Lung (tissue), 12 donors: ENCODE measurements around the gene PCMT1. TPM values are rescaled to one million over a fixed set of nuclear protein-coding genes. Genes with fewer than 3 reads are reported as not detected.
A peak's percentile ranks its signal among the peaks of the same experiment; 100 is the strongest.
"Not testable (repeated sequence)": the region's sequence is repeated elsewhere in the genome, so short reads cannot be mapped to it uniquely, and the experiment has no call there.

Experiments
- ATAC-seq: fragments of 200-7000 bp; cut with Tn5 transposase; one replicate; pipeline ENCODE4 v1.9.1; 2020; ENCODE audit warnings: moderate number of reproducible peaks; ENCODE audit not compliant: insufficient read depth, low FRiP score
- DNase-seq, 3 donors: peaks; one replicate each; pipeline ENCODE4 v3.0.0-alpha.2; 2013 to 2017
- H3K27ac ChIP-seq, 2 donors: one replicate each; pipeline ENCODE4 v1.5.1; 2013; ENCODE audit warnings: mild to moderate bottlenecking in 2 of 2, moderate library complexity in 2 of 2, control low read depth in 1 of 2, inconsistent platforms in 1 of 2, low read depth in 1 of 2, low read length in 1 of 2
- H3K27me3 ChIP-seq, 3 donors: one replicate each; pipeline ENCODE4 v1.5.1; 2013; ENCODE audit warnings: low read length in 2 of 3; ENCODE audit not compliant: control insufficient read depth in 3 of 3, insufficient read depth in 3 of 3
- H3K36me3 ChIP-seq, 4 donors: one replicate each; pipeline ENCODE4 v1.5.1; 2013; ENCODE audit warnings: low read length in 4 of 4, mild to moderate bottlenecking in 1 of 4, moderate library complexity in 1 of 4; ENCODE audit not compliant: control insufficient read depth in 4 of 4, insufficient read depth in 4 of 4
- H3K4me1 ChIP-seq, 5 donors: one replicate each; pipeline ENCODE4 v1.5.1; 2013; ENCODE audit warnings: low read length in 5 of 5, mild to moderate bottlenecking in 2 of 5, moderate library complexity in 1 of 5; ENCODE audit not compliant: control insufficient read depth in 5 of 5, insufficient read depth in 5 of 5
- H3K4me3 ChIP-seq: one replicate; pipeline ENCODE4 v1.5.1; 2013; ENCODE audit warnings: mild to moderate bottlenecking, control low read depth, moderate library complexity
- H3K9ac ChIP-seq, 2 donors: one replicate each; pipeline ENCODE4 v1.5.1; 2013; ENCODE audit warnings: low read length in 2 of 2, control low read depth in 1 of 2; ENCODE audit not compliant: insufficient read depth in 1 of 2
- H3K9me3 ChIP-seq, 4 donors: one replicate each; pipeline ENCODE4 v1.5.1; 2013; ENCODE audit warnings: low read length in 3 of 4, mild to moderate bottlenecking in 1 of 4, moderate library complexity in 1 of 4; ENCODE audit not compliant: control insufficient read depth in 4 of 4, insufficient read depth in 3 of 4
- WGBS, 2 donors: extraction: QIAGEN DNeasy Blood & Tissue Kit; methylation state at CpG; one replicate each; pipeline ENCODE4 v1.1.7; 2013; 5-methylcytosine and 5-hydroxymethylcytosine counted together
- polyA plus RNA-seq, 2 donors: library from polyadenylated mRNA; stranded (reverse); fragments of 200-250 nt; gene quantifications; one replicate each; pipeline ENCODE4 v1.2.1, GENCODE V29; 2013
- total RNA-seq, 2 donors: library from RNA; depleted of rRNA in 1 of 2; stranded (reverse); fragments of >200 nt in 1 of 2; gene quantifications; one replicate each; pipeline ENCODE4 v1.2.1, GENCODE V29; 2014 to 2021
- TF ChIP-seq, protein P1 (sequence below): IDR thresholded peaks from 2 replicates; pipeline ENCODE4 v1.5.1; 2012; ENCODE audit warnings: mild to moderate bottlenecking; ENCODE audit errors: control extremely low read depth, extremely low read depth
- donor health status: control.
- donor health status: control.
- donor health status: Bipolar disorder and iron deficiency.
- donor health status: healthy.
- donor health status: DM: yes; HTN: yes; CAD: no.

The PCMT1 gene
- total and polyA plus RNA-seq, 4 donors = 32.6 to 91.2 (median 61.1) TPM

DNA sequence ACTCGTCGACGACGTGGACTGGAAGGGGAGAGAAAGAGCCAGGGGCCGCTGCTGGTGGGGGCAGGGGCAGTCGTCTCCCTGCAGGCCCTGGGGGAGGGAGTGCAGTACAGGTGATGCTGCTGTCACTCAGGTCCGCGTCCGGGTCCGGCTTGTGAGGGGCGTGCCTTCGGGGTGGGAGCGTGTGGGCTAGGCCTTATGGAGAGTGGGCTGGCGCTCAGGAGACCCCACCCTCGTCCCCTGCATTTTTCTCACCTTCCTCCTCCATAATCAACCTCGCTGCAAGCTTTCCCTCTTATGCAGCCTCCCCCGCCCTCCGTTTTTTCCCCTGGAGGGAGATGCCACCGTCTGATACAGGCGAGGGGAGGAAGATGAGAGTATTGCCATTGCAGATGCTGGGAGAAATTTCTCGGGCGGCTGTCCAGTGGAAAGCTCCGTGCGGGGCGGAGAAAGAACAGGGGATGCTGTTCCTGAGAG, 632 bp downstream of the PCMT1 start:
- TF ChIP-seq, protein P1, sequence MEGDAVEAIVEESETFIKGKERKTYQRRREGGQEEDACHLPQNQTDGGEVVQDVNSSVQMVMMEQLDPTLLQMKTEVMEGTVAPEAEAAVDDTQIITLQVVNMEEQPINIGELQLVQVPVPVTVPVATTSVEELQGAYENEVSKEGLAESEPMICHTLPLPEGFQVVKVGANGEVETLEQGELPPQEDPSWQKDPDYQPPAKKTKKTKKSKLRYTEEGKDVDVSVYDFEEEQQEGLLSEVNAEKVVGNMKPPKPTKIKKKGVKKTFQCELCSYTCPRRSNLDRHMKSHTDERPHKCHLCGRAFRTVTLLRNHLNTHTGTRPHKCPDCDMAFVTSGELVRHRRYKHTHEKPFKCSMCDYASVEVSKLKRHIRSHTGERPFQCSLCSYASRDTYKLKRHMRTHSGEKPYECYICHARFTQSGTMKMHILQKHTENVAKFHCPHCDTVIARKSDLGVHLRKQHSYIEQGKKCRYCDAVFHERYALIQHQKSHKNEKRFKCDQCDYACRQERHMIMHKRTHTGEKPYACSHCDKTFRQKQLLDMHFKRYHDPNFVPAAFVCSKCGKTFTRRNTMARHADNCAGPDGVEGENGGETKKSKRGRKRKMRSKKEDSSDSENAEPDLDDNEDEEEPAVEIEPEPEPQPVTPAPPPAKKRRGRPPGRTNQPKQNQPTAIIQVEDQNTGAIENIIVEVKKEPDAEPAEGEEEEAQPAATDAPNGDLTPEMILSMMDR = no peak
- DNase-seq (peak; percentile 56 to 61 (median 60)), ATAC-seq (peak; percentile 7)
- H3K4me1 ChIP-seq = peaks cover 2 to 17% (median 4%) of the 10 kb centered on the region in 5 donors
- H3K36me3 ChIP-seq = peaks cover 0 to 8% (median 1%) of the 10 kb centered on the region in 4 donors
- peak overlapping the region; percentile 71 to 91 for H3K9ac ChIP-seq
- WGBS, 2 donors = 0 to 1% methylated on average over 25 of the region's 25 CpGs
- H3K9me3 ChIP-seq = no peaks in the 10 kb centered on the region
- peak overlapping the region; percentile 90 for H3K4me3 ChIP-seq
- peak overlapping the region; percentile 89 to 99 for H3K27ac ChIP-seq
- no peaks in the 10 kb centered on the region for H3K27me3 ChIP-seq

DNA sequence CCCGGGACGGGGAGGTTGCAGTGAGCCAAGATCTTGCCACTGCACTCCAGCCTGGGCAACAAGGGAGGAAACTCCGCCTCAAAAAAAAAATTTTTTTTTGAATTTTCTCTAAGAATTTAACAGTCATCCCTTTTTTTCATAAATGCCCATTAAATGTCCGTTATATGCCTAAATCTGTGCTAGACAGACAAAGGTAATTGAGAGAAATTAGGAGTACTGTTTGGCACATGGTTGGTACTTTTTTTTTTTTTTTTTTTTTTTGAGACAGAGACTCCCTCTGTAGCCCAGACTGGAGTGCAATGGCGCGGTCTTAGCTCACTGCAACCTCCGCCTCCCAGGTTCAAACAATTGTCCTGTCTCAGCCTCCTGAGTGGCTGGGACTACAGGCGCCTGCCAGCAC, 1.7 kb downstream of the PCMT1 start:
- 88 to 91% methylated on average over 8 of the region's 8 CpGs for WGBS, 2 donors
- ATAC-seq (no peak), DNase-seq (no peak)
- Histone ChIP-seq H3K36me3 (peaks cover 0 to 5% (median 1%) of the 10 kb centered on the region in 4 donors), H3K27ac (no peak overlapping the region), H3K4me3 (no peak overlapping the region), H3K4me1 (peaks cover 0 to 12% (median 4%) of the 10 kb centered on the region in 5 donors), H3K9me3 (no peaks in the 10 kb centered on the region), H3K27me3 (no peaks in the 10 kb centered on the region), H3K9ac (no peak overlapping the region)
- TF ChIP-seq, protein P1 = no peak

DNA sequence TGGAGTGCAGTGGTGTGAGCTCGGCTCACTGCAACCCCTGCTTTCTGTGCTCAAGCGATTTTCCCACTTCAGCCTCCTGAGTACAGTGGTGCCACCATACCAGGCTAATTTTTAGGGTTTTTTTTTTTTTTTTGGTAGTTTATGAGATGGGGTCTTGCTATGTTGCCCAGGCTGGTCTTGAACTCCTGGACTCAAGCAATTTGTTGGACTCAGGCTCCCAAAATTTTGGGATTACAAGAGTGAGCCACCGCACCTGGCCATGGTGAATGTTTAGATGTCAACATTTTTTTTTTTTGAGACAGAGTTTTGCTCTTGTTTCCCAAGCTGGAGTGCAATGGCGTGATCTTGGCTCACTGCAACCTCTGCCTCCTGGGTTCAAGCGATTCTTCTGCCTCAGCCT, 2.4 kb downstream of the PCMT1 start:
- H3K9ac ChIP-seq, H3K4me1 ChIP-seq, H3K4me3 ChIP-seq, H3K36me3 ChIP-seq, H3K27ac ChIP-seq, H3K27me3 ChIP-seq, DNase-seq, ATAC-seq, H3K9me3 ChIP-seq: not testable (repeated sequence)
- 91 to 97% methylated on average over 5 of the region's 5 CpGs for WGBS, 2 donors

DNA sequence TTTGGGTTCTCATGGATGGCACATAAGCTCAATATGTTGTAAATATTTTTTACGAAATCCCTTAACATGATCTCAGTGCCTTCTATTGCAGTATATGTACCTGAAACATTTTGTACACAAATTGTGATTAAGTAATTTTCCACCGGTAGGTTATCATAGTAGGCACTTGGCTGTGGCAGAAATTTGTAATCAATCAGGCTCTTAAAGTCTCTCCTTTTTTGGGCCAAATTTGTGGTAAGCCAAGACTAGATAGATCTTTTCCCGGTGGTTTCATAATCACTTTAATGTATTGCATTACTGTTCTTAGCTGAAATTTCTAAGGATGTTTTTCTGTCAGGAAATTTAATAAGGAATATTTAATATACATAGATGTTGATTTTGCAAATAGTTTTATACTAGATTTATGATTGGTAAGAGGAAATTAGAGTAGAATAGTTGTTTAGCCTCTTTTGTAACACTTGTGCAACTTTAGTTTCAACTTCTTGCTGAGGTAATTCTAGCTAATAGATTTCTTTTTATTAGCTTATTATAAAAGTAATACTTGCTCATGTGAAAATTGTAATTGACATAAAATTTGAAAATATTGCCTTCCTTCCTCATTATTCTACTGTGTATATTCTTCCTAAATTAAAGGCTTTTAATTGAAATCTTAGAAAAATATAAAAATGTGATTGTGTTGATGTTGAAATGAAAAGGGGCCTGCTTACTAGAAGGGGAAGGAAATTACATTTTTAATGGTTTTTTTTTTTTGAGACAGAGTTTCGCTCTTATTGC, 3.2 kb downstream of the PCMT1 start:
- Histone ChIP-seq H3K36me3 (peaks cover 0 to 5% (median 1%) of the 10 kb centered on the region in 4 donors), H3K27me3 (no peaks in the 10 kb centered on the region), H3K9ac (no peak overlapping the region), H3K4me3 (no peak overlapping the region), H3K9me3 (no peaks in the 10 kb centered on the region), H3K27ac (no peak overlapping the region), H3K4me1 (peaks cover 0 to 9% (median 2%) of the 10 kb centered on the region in 5 donors)
- WGBS, 2 donors = 39 to 59% methylated on average over 4 of the region's 4 CpGs
- DNase-seq (no peak), ATAC-seq (no peak)
- TF ChIP-seq, protein P1 = no peak

DNA sequence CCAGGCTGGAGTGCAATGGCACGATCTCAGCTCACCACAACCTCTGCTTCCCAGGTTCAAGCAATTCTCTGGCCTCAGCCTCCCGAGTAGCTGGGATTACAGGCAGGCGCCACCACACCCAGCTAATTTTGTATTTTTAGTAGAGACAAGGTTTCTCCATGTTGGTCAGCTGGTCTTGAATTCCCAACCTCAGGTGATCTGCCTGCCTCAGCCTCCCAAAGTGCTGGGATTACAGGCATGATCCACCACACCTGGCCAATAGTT, 3.8 kb downstream of the PCMT1 start:
- not testable (repeated sequence) for H3K9ac ChIP-seq, DNase-seq, H3K4me3 ChIP-seq, H3K27me3 ChIP-seq, H3K4me1 ChIP-seq, ATAC-seq, H3K36me3 ChIP-seq, H3K27ac ChIP-seq, H3K9me3 ChIP-seq
- WGBS, 2 donors = 39 to 84% methylated on average over 3 of the region's 3 CpGs
